ENCODE data around the gene CCDC171.

DNA sequence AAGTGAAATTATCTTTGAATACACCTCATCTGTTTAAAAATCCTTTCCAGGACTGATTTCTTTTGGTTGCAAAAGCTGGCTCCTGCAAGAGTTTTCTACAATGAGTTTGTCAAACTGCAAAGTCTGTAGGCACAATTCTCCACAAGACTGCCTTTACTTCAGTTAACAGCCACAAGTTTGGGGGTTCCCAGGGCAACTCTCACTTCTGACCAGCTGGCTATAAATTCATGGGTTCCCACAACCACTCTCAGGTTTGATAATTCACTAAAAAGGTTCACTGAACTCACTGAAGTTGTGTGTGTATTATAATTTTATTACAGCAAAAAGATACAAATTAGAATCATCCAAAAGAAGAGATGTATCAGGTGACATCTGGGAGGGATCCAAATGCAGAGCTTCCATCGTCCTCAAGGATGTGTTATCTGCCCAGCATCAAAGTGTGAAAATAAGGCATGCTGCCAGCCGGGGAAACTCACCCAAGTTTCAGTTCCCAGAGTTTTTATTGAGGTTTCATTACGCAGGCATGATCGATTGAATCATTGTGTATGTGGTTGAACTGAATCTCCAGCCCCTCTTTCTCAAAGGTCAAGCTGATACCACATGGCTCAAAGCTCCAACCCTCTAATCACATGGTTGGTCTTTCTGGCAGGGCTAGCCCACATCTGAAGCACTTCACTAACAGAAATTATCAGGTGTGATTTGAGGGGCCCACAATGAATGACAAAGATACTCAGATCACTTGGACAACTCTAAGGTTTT, 23.1 kb upstream of the CCDC171 start:
- TF ChIP-seq, protein P1, sequence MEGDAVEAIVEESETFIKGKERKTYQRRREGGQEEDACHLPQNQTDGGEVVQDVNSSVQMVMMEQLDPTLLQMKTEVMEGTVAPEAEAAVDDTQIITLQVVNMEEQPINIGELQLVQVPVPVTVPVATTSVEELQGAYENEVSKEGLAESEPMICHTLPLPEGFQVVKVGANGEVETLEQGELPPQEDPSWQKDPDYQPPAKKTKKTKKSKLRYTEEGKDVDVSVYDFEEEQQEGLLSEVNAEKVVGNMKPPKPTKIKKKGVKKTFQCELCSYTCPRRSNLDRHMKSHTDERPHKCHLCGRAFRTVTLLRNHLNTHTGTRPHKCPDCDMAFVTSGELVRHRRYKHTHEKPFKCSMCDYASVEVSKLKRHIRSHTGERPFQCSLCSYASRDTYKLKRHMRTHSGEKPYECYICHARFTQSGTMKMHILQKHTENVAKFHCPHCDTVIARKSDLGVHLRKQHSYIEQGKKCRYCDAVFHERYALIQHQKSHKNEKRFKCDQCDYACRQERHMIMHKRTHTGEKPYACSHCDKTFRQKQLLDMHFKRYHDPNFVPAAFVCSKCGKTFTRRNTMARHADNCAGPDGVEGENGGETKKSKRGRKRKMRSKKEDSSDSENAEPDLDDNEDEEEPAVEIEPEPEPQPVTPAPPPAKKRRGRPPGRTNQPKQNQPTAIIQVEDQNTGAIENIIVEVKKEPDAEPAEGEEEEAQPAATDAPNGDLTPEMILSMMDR (IDR thresholded peaks at IDR 0.05), result no peak
- no peak for TF ChIP-seq POLR2A (IDR thresholded peaks at IDR 0.05)
